GM15510 (cell line): ENCODE results near the gene NTM.

Experiments used
- POLR2A ChIP-seq: IDR thresholded peaks from 3 replicates; pipeline ENCODE4 v1.6.1; 2011; ENCODE audit warnings: borderline replicate concordance; ENCODE audit not compliant: insufficient read length; ENCODE audit errors: extremely low read depth

The NTM gene

GRCh38 chr11:131810541-131810940 is 440.1 kb downstream of the NTM start:
- TF ChIP-seq POLR2A = no peak

- no peak for TF ChIP-seq POLR2A
Observed at GRCh38 chr11:131811383-131811782, 441.0 kb downstream of the NTM start.

GRCh38 chr11:131814108-131814507 is 443.7 kb downstream of the NTM start:
- TF ChIP-seq POLR2A = no peak

GRCh38 chr11:131815590-131815989 is 445.2 kb downstream of the NTM start:
- no peak for TF ChIP-seq POLR2A

- no peak for TF ChIP-seq POLR2A
Observed at GRCh38 chr11:131816051-131816450, 445.6 kb downstream of the NTM start.

GRCh38 chr11:131817687-131818188 is 447.3 kb downstream of the NTM start:
- TF ChIP-seq POLR2A = no peak

- no peak for TF ChIP-seq POLR2A
Observed at GRCh38 chr11:131819865-131820264, 449.4 kb downstream of the NTM start.

- TF ChIP-seq POLR2A = no peak
Observed at GRCh38 chr11:131822506-131822905, 452.1 kb downstream of the NTM start.

GRCh38 chr11:131823772-131824171 is 453.4 kb downstream of the NTM start:
- no peak for TF ChIP-seq POLR2A

GRCh38 chr11:131824771-131825170 is 454.4 kb downstream of the NTM start:
- no peak for TF ChIP-seq POLR2A

- no peak for TF ChIP-seq POLR2A
Observed at GRCh38 chr11:131827430-131827829, 457.0 kb downstream of the NTM start.

GRCh38 chr11:131829725-131830124 is 459.3 kb downstream of the NTM start:
- no peak for TF ChIP-seq POLR2A

- TF ChIP-seq POLR2A = no peak
Observed at GRCh38 chr11:131832079-131832478, 461.7 kb downstream of the NTM start.

GRCh38 chr11:131833366-131833765 is 463.0 kb downstream of the NTM start:
- no peak for TF ChIP-seq POLR2A

- no peak for TF ChIP-seq POLR2A
Observed at GRCh38 chr11:131837562-131837961, 467.1 kb downstream of the NTM start.

GRCh38 chr11:131838016-131838415 is 467.6 kb downstream of the NTM start:
- no peak for TF ChIP-seq POLR2A

- no peak for TF ChIP-seq POLR2A
Observed at GRCh38 chr11:131839326-131839725, 468.9 kb downstream of the NTM start.
